Stomach (tissue), 4 donors: ENCODE measurements around the gene GSDME.

Source experiments
- EP300 ChIP-seq: sonication (generic); formaldehyde crosslinking; IDR thresholded peaks from one replicate; pipeline ENCODE4 v1.6.1; 2017; ENCODE audit warnings: antibody characterized with exemption
- POLR2A ChIP-seq, 4 donors: fragments of 450-650 bp; IDR thresholded peaks; one replicate each; pipeline ENCODE4 v1.6.1; 2016; ENCODE audit warnings: antibody characterized with exemption in 4 of 4, control low read depth in 2 of 4, mild to moderate bottlenecking in 1 of 4, moderate library complexity in 1 of 4
- POLR2AphosphoS5 ChIP-seq, 3 donors: sonication (generic); formaldehyde crosslinking; IDR thresholded peaks; one replicate each; pipeline ENCODE4 v1.6.1; 2016; ENCODE audit warnings: antibody characterized with exemption in 3 of 3
- TF ChIP-seq, protein P1 (sequence below), 7 experiments: fragments of 450-650 bp in 4 of 7; fragments of 200-600 bp in 3 of 7; sonication (generic) in 3 of 7; IDR thresholded peaks; one replicate each; pipeline ENCODE4 v1.5.1; 2016 to 2019; ENCODE audit warnings: antibody characterized with exemption in 7 of 7, control low read depth in 2 of 7, mild to moderate bottlenecking in 1 of 7

DNA sequence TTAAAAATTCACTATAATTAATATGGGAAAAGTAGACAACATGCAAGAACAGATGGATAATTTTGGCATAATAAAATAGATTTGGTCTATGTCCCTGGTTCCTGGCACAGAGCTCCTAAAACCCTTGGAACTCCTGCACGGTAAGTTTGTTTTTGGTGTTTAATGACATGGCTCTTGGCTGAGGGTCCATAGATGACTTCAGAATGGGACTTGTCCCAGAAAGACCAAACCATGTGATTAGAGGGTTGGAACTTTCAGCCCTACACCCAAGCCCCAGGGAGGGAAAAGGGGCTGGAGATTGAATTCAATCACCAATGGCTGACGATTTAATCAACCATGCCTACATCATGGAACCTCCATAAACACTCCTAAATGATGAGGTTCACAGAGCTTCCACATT is 12.6 kb upstream of the GSDME start:
- TF ChIP-seq, protein P1, sequence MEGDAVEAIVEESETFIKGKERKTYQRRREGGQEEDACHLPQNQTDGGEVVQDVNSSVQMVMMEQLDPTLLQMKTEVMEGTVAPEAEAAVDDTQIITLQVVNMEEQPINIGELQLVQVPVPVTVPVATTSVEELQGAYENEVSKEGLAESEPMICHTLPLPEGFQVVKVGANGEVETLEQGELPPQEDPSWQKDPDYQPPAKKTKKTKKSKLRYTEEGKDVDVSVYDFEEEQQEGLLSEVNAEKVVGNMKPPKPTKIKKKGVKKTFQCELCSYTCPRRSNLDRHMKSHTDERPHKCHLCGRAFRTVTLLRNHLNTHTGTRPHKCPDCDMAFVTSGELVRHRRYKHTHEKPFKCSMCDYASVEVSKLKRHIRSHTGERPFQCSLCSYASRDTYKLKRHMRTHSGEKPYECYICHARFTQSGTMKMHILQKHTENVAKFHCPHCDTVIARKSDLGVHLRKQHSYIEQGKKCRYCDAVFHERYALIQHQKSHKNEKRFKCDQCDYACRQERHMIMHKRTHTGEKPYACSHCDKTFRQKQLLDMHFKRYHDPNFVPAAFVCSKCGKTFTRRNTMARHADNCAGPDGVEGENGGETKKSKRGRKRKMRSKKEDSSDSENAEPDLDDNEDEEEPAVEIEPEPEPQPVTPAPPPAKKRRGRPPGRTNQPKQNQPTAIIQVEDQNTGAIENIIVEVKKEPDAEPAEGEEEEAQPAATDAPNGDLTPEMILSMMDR (IDR thresholded peaks at IDR 0.05), result no peak
- TF ChIP-seq POLR2A (IDR thresholded peaks at IDR 0.05) (no peak), POLR2AphosphoS5 (IDR thresholded peaks at IDR 0.05) (no peak), EP300 (no peak)
